Measurements from ENCODE around the gene NOS2. TPM values are rescaled to one million over a fixed set of nuclear protein-coding genes. Genes with fewer than 3 reads are reported as not detected.

Gene NOS2
- polyA plus RNA-seq, 1 donor from 2014 or later = 0.53 TPM

GRCh38 chr17:27807567-27808470, 7.5 kb upstream of the NOS2 start:
- H3K4me2 ChIP-seq (ENCODE audit: low read length) = no peak overlapping the region
- no peaks in the 10 kb centered on the region for H3K9me3 ChIP-seq (ENCODE audit: low read length)
- no peaks in the 10 kb centered on the region for H3K9me2 ChIP-seq (ENCODE audit: insufficient read depth, low read length)
- H4K20me1 ChIP-seq (ENCODE audit: insufficient read depth) = no peaks in the 10 kb centered on the region
- no peaks in the 10 kb centered on the region for H3K36me3 ChIP-seq (ENCODE audit: insufficient read depth, low read length)
- H3K27me3 ChIP-seq (ENCODE audit: insufficient read depth, low read depth, low read length) = no peaks in the 10 kb centered on the region
- TF ChIP-seq TAF1 (IDR thresholded peaks at IDR 0.05; ENCODE audit: low read depth) (no peak), RAD21 (conservative IDR thresholded peaks at IDR 0.05) (no peak), POLR2AphosphoS5 (IDR thresholded peaks at IDR 0.05) (no peak), SMC3 (conservative IDR thresholded peaks at IDR 0.05; ENCODE audit: poor library complexity) (no peak), MXI1 (conservative IDR thresholded peaks at IDR 0.05; ENCODE audit: poor library complexity, severe bottlenecking) (no peak), CTCF (IDR thresholded peaks at IDR 0.05; ENCODE audit: poor library complexity, severe bottlenecking) (no peak)
- H3F3A ChIP-seq (ENCODE audit: insufficient read depth, low read length, poor library complexity, severe bottlenecking) = no peaks in the 10 kb centered on the region
- no peak overlapping the region for H2AFZ ChIP-seq (ENCODE audit: low read depth, low read length)
- no peaks in the 10 kb centered on the region for H3K79me2 ChIP-seq (replicated peaks; ENCODE audit: insufficient read depth, low read length)
- H3K27ac ChIP-seq (ENCODE audit: low read length) = no peak overlapping the region
- H3K4me3 ChIP-seq (ENCODE audit: low read length) = no peak overlapping the region
- H3K9ac ChIP-seq (ENCODE audit: low read length) = no peak overlapping the region

DNA sequence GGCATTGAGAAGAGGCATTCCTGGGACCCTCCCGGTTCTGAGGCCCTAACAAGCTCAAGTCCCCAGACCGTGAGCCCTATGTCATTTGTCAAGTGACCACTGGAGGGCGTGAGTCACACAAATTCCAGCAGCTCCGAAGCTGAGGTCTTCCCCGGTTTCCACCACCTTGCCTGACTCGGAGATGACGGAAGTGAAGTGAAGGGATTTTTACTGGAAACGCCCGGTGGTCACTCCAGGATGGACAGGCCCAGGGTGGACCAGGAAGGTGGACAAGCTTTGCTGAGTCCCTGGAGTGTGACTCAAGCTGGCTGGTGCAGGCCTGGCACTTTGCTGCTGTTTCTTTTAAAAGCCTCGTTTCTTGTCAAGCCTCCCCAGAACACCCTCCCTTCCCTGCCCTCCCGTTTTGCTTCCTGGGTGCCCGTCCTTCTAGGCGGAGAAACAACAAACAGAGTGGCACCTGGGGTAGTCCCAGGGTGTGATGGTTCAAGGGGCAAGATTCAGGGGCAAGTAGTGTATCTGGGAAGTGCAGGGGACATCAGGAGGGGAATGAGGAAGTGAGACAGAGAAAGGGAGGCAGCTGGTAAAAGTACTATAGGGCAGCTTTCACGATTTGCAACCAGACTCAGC, 5.3 kb upstream of the NOS2 start:
- H3K4me3 ChIP-seq (ENCODE audit: low read length) = no peak overlapping the region
- no peaks in the 10 kb centered on the region for H3K9me2 ChIP-seq (ENCODE audit: insufficient read depth, low read length)
- no peaks in the 10 kb centered on the region for H3K79me2 ChIP-seq (replicated peaks; ENCODE audit: insufficient read depth, low read length)
- H3K9me3 ChIP-seq (ENCODE audit: low read length) = no peaks in the 10 kb centered on the region
- H3K9ac ChIP-seq (ENCODE audit: low read length) = no peak overlapping the region
- H3K27me3 ChIP-seq (ENCODE audit: insufficient read depth, low read depth, low read length) = no peaks in the 10 kb centered on the region
- H3K27ac ChIP-seq (ENCODE audit: low read length) = no peak overlapping the region
- no peaks in the 10 kb centered on the region for H3K36me3 ChIP-seq (ENCODE audit: insufficient read depth, low read length)
- no peak overlapping the region for H3K4me2 ChIP-seq (ENCODE audit: low read length)
- no peaks in the 10 kb centered on the region for H3F3A ChIP-seq (ENCODE audit: insufficient read depth, low read length, poor library complexity, severe bottlenecking)
- no peak overlapping the region for H2AFZ ChIP-seq (ENCODE audit: low read depth, low read length)
- no peaks in the 10 kb centered on the region for H4K20me1 ChIP-seq (ENCODE audit: insufficient read depth)
- TF ChIP-seq EZH2 (IDR thresholded peaks at IDR 0.05; ENCODE audit: borderline replicate concordance, insufficient read depth, low read length, poor library complexity, severe bottlenecking) = no peak
- peak; percentile 90 for TF ChIP-seq CTCF (IDR thresholded peaks at IDR 0.05; ENCODE audit: poor library complexity, severe bottlenecking)
- TF ChIP-seq REST (IDR thresholded peaks at IDR 0.05; ENCODE audit: borderline replicate concordance) = no peak
- no peak for TF ChIP-seq POLR2AphosphoS5 (IDR thresholded peaks at IDR 0.05)
- no peak for TF ChIP-seq MXI1 (conservative IDR thresholded peaks at IDR 0.05; ENCODE audit: poor library complexity, severe bottlenecking)
- peak; percentile 92 for TF ChIP-seq RAD21 (conservative IDR thresholded peaks at IDR 0.05)
- TF ChIP-seq SMC3 (conservative IDR thresholded peaks at IDR 0.05; ENCODE audit: poor library complexity) = peak; percentile 93
- TF ChIP-seq EP300 (conservative IDR thresholded peaks at IDR 0.05; ENCODE audit: poor library complexity, severe bottlenecking) = peak; percentile 13

Data from neural cell (in vitro differentiated cells).